Gastroesophageal sphincter (tissue), 3 donors: ENCODE data around the gene OR52L1.

Source experiments
- EP300 ChIP-seq: sonication (generic); formaldehyde crosslinking; IDR thresholded peaks from one replicate; pipeline ENCODE4 v1.6.1; 2017; ENCODE audit warnings: antibody characterized with exemption, mild to moderate bottlenecking
- POLR2A ChIP-seq, 2 donors: fragments of 450-650 bp; IDR thresholded peaks; one replicate each; pipeline ENCODE4 v1.6.1; 2017; ENCODE audit warnings: antibody characterized with exemption in 2 of 2, mild to moderate bottlenecking in 2 of 2, moderate library complexity in 1 of 2
- POLR2AphosphoS5 ChIP-seq: sonication (generic); formaldehyde crosslinking; IDR thresholded peaks from one replicate; pipeline ENCODE4 v1.6.1; 2017; ENCODE audit warnings: antibody characterized with exemption
- TF ChIP-seq, protein P1 (sequence below), 4 experiments: fragments of 200-600 bp in 2 of 4; fragments of 450-650 bp in 2 of 4; sonication (generic) in 1 of 4; IDR thresholded peaks; one replicate each; pipeline ENCODE4 v1.5.1; 2017 to 2019; ENCODE audit warnings: antibody characterized with exemption in 4 of 4, mild to moderate bottlenecking in 2 of 4, moderate library complexity in 2 of 4

DNA sequence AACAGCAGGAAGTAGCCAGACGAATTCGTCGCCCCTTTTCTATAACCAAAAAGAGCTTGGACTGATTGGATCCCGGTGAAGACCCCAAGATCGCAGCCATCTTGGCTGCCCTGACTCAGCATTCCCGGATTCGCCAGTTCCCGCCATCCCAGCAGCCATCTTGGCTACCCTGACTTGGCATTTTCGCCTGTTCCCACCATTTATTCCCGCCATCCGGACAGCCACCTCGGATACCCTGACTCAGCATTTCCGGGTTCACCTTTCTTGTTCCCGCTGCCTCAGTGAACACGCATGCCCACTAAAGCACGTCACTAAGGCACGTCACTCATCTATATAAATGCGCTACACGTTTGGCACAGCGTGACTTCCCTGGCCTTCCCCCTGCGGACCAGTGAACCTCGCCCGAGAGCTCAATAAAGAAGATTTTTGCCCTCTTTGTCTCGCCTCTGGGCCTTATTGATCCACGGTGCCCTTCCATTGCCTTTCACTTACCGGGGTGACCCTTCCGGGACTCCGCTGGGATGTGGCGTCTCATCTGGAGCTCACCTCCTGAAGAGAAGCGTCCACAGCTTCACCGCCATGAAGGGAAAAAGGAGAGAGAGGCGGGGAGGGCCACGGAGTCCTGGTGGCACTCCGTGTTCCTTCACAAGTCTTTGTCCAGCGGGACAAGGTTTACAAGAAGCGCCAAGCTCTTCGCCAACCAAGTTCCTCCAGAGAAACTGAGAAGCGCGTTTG, 48.8 kb downstream of the OR52L1 start:
- TF ChIP-seq, protein P1, sequence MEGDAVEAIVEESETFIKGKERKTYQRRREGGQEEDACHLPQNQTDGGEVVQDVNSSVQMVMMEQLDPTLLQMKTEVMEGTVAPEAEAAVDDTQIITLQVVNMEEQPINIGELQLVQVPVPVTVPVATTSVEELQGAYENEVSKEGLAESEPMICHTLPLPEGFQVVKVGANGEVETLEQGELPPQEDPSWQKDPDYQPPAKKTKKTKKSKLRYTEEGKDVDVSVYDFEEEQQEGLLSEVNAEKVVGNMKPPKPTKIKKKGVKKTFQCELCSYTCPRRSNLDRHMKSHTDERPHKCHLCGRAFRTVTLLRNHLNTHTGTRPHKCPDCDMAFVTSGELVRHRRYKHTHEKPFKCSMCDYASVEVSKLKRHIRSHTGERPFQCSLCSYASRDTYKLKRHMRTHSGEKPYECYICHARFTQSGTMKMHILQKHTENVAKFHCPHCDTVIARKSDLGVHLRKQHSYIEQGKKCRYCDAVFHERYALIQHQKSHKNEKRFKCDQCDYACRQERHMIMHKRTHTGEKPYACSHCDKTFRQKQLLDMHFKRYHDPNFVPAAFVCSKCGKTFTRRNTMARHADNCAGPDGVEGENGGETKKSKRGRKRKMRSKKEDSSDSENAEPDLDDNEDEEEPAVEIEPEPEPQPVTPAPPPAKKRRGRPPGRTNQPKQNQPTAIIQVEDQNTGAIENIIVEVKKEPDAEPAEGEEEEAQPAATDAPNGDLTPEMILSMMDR (IDR thresholded peaks at IDR 0.05): no peak
- TF ChIP-seq POLR2A (IDR thresholded peaks at IDR 0.05): no peak
- no peak for TF ChIP-seq POLR2AphosphoS5
- no peak for TF ChIP-seq EP300
